ES-I3 (cell line): ENCODE measurements around the gene GPR17.

Experiments used
- H3K36me3 ChIP-seq: 2 replicates; pipeline ENCODE4 v1.6.1; 2013; ENCODE audit warnings: mild to moderate bottlenecking, low read length, control low read depth, moderate library complexity; ENCODE audit not compliant: insufficient read depth
- H3K4me1 ChIP-seq: 2 replicates; pipeline ENCODE4 v1.6.1; 2013; ENCODE audit warnings: mild to moderate bottlenecking, control low read depth, low read length; ENCODE audit not compliant: insufficient read depth
- H3K9ac ChIP-seq: 2 replicates; pipeline ENCODE4 v1.6.1; 2013; ENCODE audit warnings: low read depth, mild to moderate bottlenecking, low read length, moderate library complexity
- H3K9me3 ChIP-seq: 2 replicates; pipeline ENCODE4 v1.6.1; 2013; ENCODE audit warnings: mild to moderate bottlenecking, low read length, moderate library complexity; ENCODE audit not compliant: control insufficient read depth, insufficient read depth

The GPR17 gene

GRCh38 chr2:127645395-127646291, at the start of gene GPR17:
Gene GPR17, plus strand, starts transcription at chr2:127646153. Its CDS starts 4,583 bp downstream, at chr2:127650736.
- no peaks in the 10 kb centered on the region for H3K9me3 ChIP-seq
- H3K36me3 ChIP-seq = no peaks in the 10 kb centered on the region
- no peak within 1 kb of the TSS for H3K9ac ChIP-seq
- no peaks in the 10 kb centered on the region for H3K4me1 ChIP-seq

GRCh38 chr2:127596311-127597045, 49.5 kb upstream of the GPR17 start:
- Histone ChIP-seq H3K36me3 (no peaks in the 10 kb centered on the region), H3K9ac (no peak overlapping the region), H3K4me1 (no peaks in the 10 kb centered on the region), H3K9me3 (no peaks in the 10 kb centered on the region; the same call in 1 of the 2 replicates)

GRCh38 chr2:127597046-127597983, 48.6 kb upstream of the GPR17 start:
- Histone ChIP-seq H3K36me3 (no peaks in the 10 kb centered on the region), H3K4me1 (no peaks in the 10 kb centered on the region), H3K9ac (no peak overlapping the region), H3K9me3 (no peaks in the 10 kb centered on the region; the same call in 1 of the 2 replicates)

- H3K4me1 ChIP-seq = no peaks in the 10 kb centered on the region
- no peaks in the 10 kb centered on the region for H3K36me3 ChIP-seq
- no peaks in the 10 kb centered on the region; the same call in 1 of the 2 replicates for H3K9me3 ChIP-seq
- no peak overlapping the region for H3K9ac ChIP-seq
Observed at GRCh38 chr2:127597984-127598380, 48.0 kb upstream of the GPR17 start.

- H3K9ac ChIP-seq = no peak overlapping the region
- no peaks in the 10 kb centered on the region for H3K36me3 ChIP-seq
- no peaks in the 10 kb centered on the region for H3K4me1 ChIP-seq
- H3K9me3 ChIP-seq = no peaks in the 10 kb centered on the region; the same call in 1 of the 2 replicates
Observed at GRCh38 chr2:127598711-127599110, 47.2 kb upstream of the GPR17 start.

GRCh38 chr2:127599211-127599610, 46.7 kb upstream of the GPR17 start:
- H3K4me1 ChIP-seq = no peaks in the 10 kb centered on the region

GRCh38 chr2:127604986-127605385, 41.0 kb upstream of the GPR17 start:
- H3K36me3 ChIP-seq = no peaks in the 10 kb centered on the region
- H3K4me1 ChIP-seq = no peaks in the 10 kb centered on the region
- no peaks in the 10 kb centered on the region; the same call in 1 of the 2 replicates for H3K9me3 ChIP-seq
- H3K9ac ChIP-seq = no peak overlapping the region

More at GRCh38 chr2:127599211-127599610, 46.7 kb upstream of the GPR17 start:
- no peaks in the 10 kb centered on the region; the same call in 1 of the 2 replicates for H3K9me3 ChIP-seq
- H3K36me3 ChIP-seq = no peaks in the 10 kb centered on the region
- no peak overlapping the region for H3K9ac ChIP-seq

- Histone ChIP-seq H3K4me1 (no peaks in the 10 kb centered on the region), H3K9ac (no peak overlapping the region), H3K9me3 (no peaks in the 10 kb centered on the region), H3K36me3 (no peaks in the 10 kb centered on the region)
Observed at GRCh38 chr2:127605691-127606263, 40.2 kb upstream of the GPR17 start.

- Histone ChIP-seq H3K9ac (no peak overlapping the region), H3K9me3 (no peaks in the 10 kb centered on the region), H3K4me1 (no peaks in the 10 kb centered on the region), H3K36me3 (no peaks in the 10 kb centered on the region)
Observed at GRCh38 chr2:127606625-127607398, 39.1 kb upstream of the GPR17 start.

- no peaks in the 10 kb centered on the region for H3K4me1 ChIP-seq
- no peak overlapping the region for H3K9ac ChIP-seq
- no peaks in the 10 kb centered on the region for H3K9me3 ChIP-seq
- no peaks in the 10 kb centered on the region for H3K36me3 ChIP-seq
Observed at GRCh38 chr2:127607399-127607908, 38.5 kb upstream of the GPR17 start.

- H3K9me3 ChIP-seq = no peaks in the 10 kb centered on the region
- no peak overlapping the region for H3K9ac ChIP-seq
- H3K36me3 ChIP-seq = no peaks in the 10 kb centered on the region
- H3K4me1 ChIP-seq = no peaks in the 10 kb centered on the region
Observed at GRCh38 chr2:127608061-127609030, 37.6 kb upstream of the GPR17 start.

GRCh38 chr2:127609031-127609751, 36.8 kb upstream of the GPR17 start:
- Histone ChIP-seq H3K36me3 (no peaks in the 10 kb centered on the region), H3K4me1 (no peaks in the 10 kb centered on the region), H3K9me3 (no peaks in the 10 kb centered on the region), H3K9ac (no peak overlapping the region)
